H9 (cell line): ENCODE data around the gene BTBD1. TPM values are rescaled to one million over a fixed set of nuclear protein-coding genes. Genes with fewer than 3 reads are reported as not detected.
A peak's percentile ranks its signal among the peaks of the same experiment; 100 is the strongest.

ENCODE experiments used
- DNase-seq: peaks from one replicate; pipeline ENCODE4 v3.0.0-alpha.2; 2017
- H2AFZ ChIP-seq: one replicate; pipeline ENCODE4 v1.6.1; 2013; ENCODE audit warnings: mild to moderate bottlenecking, low read length, control low read depth, moderate library complexity
- H2AK5ac ChIP-seq: 2 replicates; pipeline ENCODE4 v1.6.1; 2013; ENCODE audit warnings: low read length, control low read depth, mixed read lengths; ENCODE audit not compliant: insufficient read length
- H2BK120ac ChIP-seq: one replicate; pipeline ENCODE4 v1.6.1; 2013; ENCODE audit warnings: low read depth, mild to moderate bottlenecking, low read length, control low read depth, inconsistent platforms; ENCODE audit not compliant: poor library complexity, severe bottlenecking
- H2BK12ac ChIP-seq: 2 replicates; pipeline ENCODE4 v1.6.1; 2013; ENCODE audit warnings: low read length, control low read depth, mixed read lengths, low read depth; ENCODE audit not compliant: insufficient read length
- H2BK15ac ChIP-seq: 2 replicates; pipeline ENCODE4 v1.6.1; 2013; ENCODE audit warnings: low read depth, low read length, control low read depth
- H2BK20ac ChIP-seq: one replicate; pipeline ENCODE4 v1.6.1; 2013; ENCODE audit warnings: low read depth, mild to moderate bottlenecking, low read length, control low read depth, inconsistent platforms; ENCODE audit not compliant: poor library complexity, severe bottlenecking
- H2BK5ac ChIP-seq: 2 replicates; pipeline ENCODE4 v1.6.1; 2013; ENCODE audit warnings: low read length, control low read depth, mixed read lengths; ENCODE audit not compliant: insufficient read length
- H3K14ac ChIP-seq: 2 replicates; pipeline ENCODE4 v1.6.1; 2013; ENCODE audit warnings: low read length, control low read depth; ENCODE audit not compliant: insufficient read depth
- H3K18ac ChIP-seq: 2 replicates; pipeline ENCODE4 v1.6.1; 2013; ENCODE audit warnings: low read depth, mild to moderate bottlenecking, mixed read lengths, low read length, control low read depth; ENCODE audit not compliant: insufficient read length
- H3K23ac ChIP-seq: 2 replicates; pipeline ENCODE4 v1.6.1; 2013; ENCODE audit warnings: low read length, control low read depth, mixed read lengths, low read depth; ENCODE audit not compliant: insufficient read length
- H3K23me2 ChIP-seq: 2 replicates; pipeline ENCODE4 v1.6.1; 2013; ENCODE audit warnings: low read depth, mild to moderate bottlenecking, mixed read lengths, low read length, control low read depth; ENCODE audit not compliant: insufficient read length, poor library complexity, severe bottlenecking
- H3K27ac ChIP-seq: 2 replicates; pipeline ENCODE4 v1.5.1; 2013; ENCODE audit warnings: low read length, control low read depth, mixed read lengths, low read depth; ENCODE audit not compliant: insufficient read length
- H3K27me3 ChIP-seq: 2 replicates; pipeline ENCODE4 v1.6.1; 2013; ENCODE audit warnings: low read length, control low read depth, inconsistent platforms; ENCODE audit not compliant: insufficient read depth
- H3K4ac ChIP-seq: 2 replicates; pipeline ENCODE4 v1.6.1; 2013; ENCODE audit warnings: low read depth, mild to moderate bottlenecking, control low read depth, inconsistent platforms, low read length, moderate library complexity
- H3K4me1 ChIP-seq: 2 replicates; pipeline ENCODE4 v1.6.1; 2013; ENCODE audit warnings: low read length, control low read depth, inconsistent platforms; ENCODE audit not compliant: insufficient read depth
- H3K4me2 ChIP-seq: 2 replicates; pipeline ENCODE4 v1.6.1; 2013; ENCODE audit warnings: low read length, control low read depth, mixed read lengths; ENCODE audit not compliant: insufficient read length, insufficient read depth
- H3K56ac ChIP-seq: 2 replicates; pipeline ENCODE4 v1.6.1; 2013; ENCODE audit warnings: low read depth, mild to moderate bottlenecking, mixed read lengths, low read length, control low read depth; ENCODE audit not compliant: insufficient read length
- H3K79me1 ChIP-seq: 2 replicates; pipeline ENCODE4 v1.6.1; 2013; ENCODE audit warnings: low read depth, mild to moderate bottlenecking, moderate library complexity, low read length, control low read depth, inconsistent platforms; ENCODE audit not compliant: insufficient read depth, poor library complexity, severe bottlenecking
- H3K79me2 ChIP-seq: 2 replicates; pipeline ENCODE4 v1.6.1; 2013; ENCODE audit warnings: low read length, control low read depth, inconsistent platforms; ENCODE audit not compliant: insufficient read depth
- H3K9ac ChIP-seq: 2 replicates; pipeline ENCODE4 v1.6.1; 2013; ENCODE audit warnings: low read length, control low read depth, mixed read lengths; ENCODE audit not compliant: insufficient read length; ENCODE audit errors: extremely low read depth
- H3K9me3 ChIP-seq: one replicate; pipeline ENCODE4 v1.6.1; 2013; ENCODE audit warnings: low read depth, low read length, inconsistent platforms; ENCODE audit not compliant: control insufficient read depth
- H3T11ph ChIP-seq: one replicate; pipeline ENCODE4 v1.6.1; 2013; ENCODE audit warnings: mild to moderate bottlenecking, low read length, control low read depth, inconsistent platforms
- H4K20me1 ChIP-seq: one replicate; pipeline ENCODE4 v1.6.1; 2013; ENCODE audit not compliant: control insufficient read depth, insufficient read length, insufficient read depth
- H4K5ac ChIP-seq: 2 replicates; pipeline ENCODE4 v1.6.1; 2013; ENCODE audit warnings: low read depth, mild to moderate bottlenecking, mixed read lengths, low read length, control low read depth; ENCODE audit not compliant: insufficient read length
- H4K8ac ChIP-seq: replicated peaks from 2 replicates; pipeline ENCODE4 v1.6.1; 2013; ENCODE audit warnings: low read length, control low read depth, mixed read lengths, low read depth; ENCODE audit not compliant: insufficient read length
- H4K91ac ChIP-seq: 2 replicates; pipeline ENCODE4 v1.6.1; 2013; ENCODE audit warnings: low read depth, mild to moderate bottlenecking, moderate library complexity, mixed read lengths, low read length, control low read depth; ENCODE audit not compliant: insufficient read length
- H3K27ac Mint-ChIP-seq, 3 experiments: 2 replicates in 2 of 3; 3 replicates in 1 of 3; pipeline ENCODE4 v1.8.0; 2020 to 2021; ENCODE audit warnings: mixed read lengths in 3 of 3, mild to moderate bottlenecking in 1 of 3, moderate library complexity in 1 of 3
- H3K27me3 Mint-ChIP-seq: 2 replicates; pipeline ENCODE4 v1.8.0; 2021; ENCODE audit warnings: low read depth, mild to moderate bottlenecking, moderate library complexity, mixed read lengths
- H3K36me3 Mint-ChIP-seq, 3 experiments: 2 replicates in 2 of 3; 3 replicates in 1 of 3; pipeline ENCODE4 v1.8.0; 2020 to 2021; ENCODE audit warnings: low read depth in 3 of 3, mixed read lengths in 3 of 3; ENCODE audit not compliant: insufficient read depth in 1 of 3
- H3K4me1 Mint-ChIP-seq, 2 experiments: 2 replicates each; pipeline ENCODE4 v1.8.0; 2020; ENCODE audit warnings: mixed read lengths in 2 of 2
- H3K4me3 Mint-ChIP-seq, 2 experiments: 2 replicates in 1 of 2; 3 replicates in 1 of 2; pipeline ENCODE4 v1.8.0; 2020 to 2021; ENCODE audit warnings: mild to moderate bottlenecking in 2 of 2, mixed read lengths in 2 of 2, moderate library complexity in 1 of 2
- H3K9me3 Mint-ChIP-seq, 2 experiments: 2 replicates in 1 of 2; 3 replicates in 1 of 2; pipeline ENCODE4 v1.8.0; 2020; ENCODE audit warnings: mild to moderate bottlenecking in 2 of 2, mixed read lengths in 2 of 2, moderate library complexity in 1 of 2
- CTCF ChIP-seq: fragments of 200-600 bp; sonication (generic); conservative IDR thresholded peaks from 3 replicates; pipeline ENCODE4 v1.8.0; 2021; ENCODE audit warnings: antibody characterized with exemption, mild to moderate bottlenecking
- WGBS: extraction: QIAGEN DNeasy Blood & Tissue Kit; methylation state at CpG from one replicate; pipeline ENCODE4 v1.1.7; 2013; ENCODE audit warnings: missing lambda C conversion rate, low lambda C conversion rate, mixed read lengths; ENCODE audit not compliant: insufficient read length; ENCODE audit errors: extremely low coverage; 5-methylcytosine and 5-hydroxymethylcytosine counted together
- total RNA-seq: library from RNA; stranded (reverse); gene quantifications from 2 replicates; pipeline ENCODE4 v1.2.1, GENCODE V29; 2021

BTBD1 gene
- total RNA-seq, 1 experiment from 2014 or later: 43.3 TPM

- Histone ChIP-seq H3K79me1 (peaks cover 4% of the 10 kb centered on the region), H2BK20ac (no peak overlapping the region), H2AFZ (no peak overlapping the region), H2BK120ac (no peak overlapping the region), H4K91ac (no peak overlapping the region), H3K79me2 (peaks cover 37% of the 10 kb centered on the region; the same call in 1 of the 2 replicates), H4K5ac (no peak overlapping the region), H3K18ac (no peak overlapping the region), H3K56ac (no peak overlapping the region), H3K9me3 (no peaks in the 10 kb centered on the region), H3K4ac (no peak overlapping the region), H3K27ac (no peak overlapping the region), H3K14ac (no peak overlapping the region), H3T11ph (no peak overlapping the region), H3K27me3 (no peaks in the 10 kb centered on the region), H2BK5ac (no peak overlapping the region), H4K8ac (no peak overlapping the region), H3K4me1 (peaks cover 8% of the 10 kb centered on the region; the same call in 1 of the 2 replicates), H3K23ac (no peak overlapping the region), H3K9ac (no peak overlapping the region), H3K23me2 (peaks cover 6% of the 10 kb centered on the region), H2BK15ac (no peak overlapping the region), H3K4me2 (peak overlapping the region; percentile 29), H4K20me1 (no peaks in the 10 kb centered on the region), H2AK5ac (no peak overlapping the region), H2BK12ac (no peak overlapping the region)
- Mint-ChIP-seq H3K9me3 (peaks cover 7 to 10% of the 10 kb centered on the region in 2 experiments), H3K27ac (0 out of 7 replicates have a peak overlapping the region, but pooled peaks of 1 of the 3 experiments have one; percentile 6), H3K4me3 (peak overlapping the region in 1 of 2 experiments; percentile 90; a peak in 4 of 5 replicates), H3K36me3 (peaks cover 0 to 8% (median 7%) of the 10 kb centered on the region in 3 experiments; a peak in 4 of 7 replicates), H3K4me1 (peaks cover 9 to 12% of the 10 kb centered on the region in 2 experiments), H3K27me3 (no peaks in the 10 kb centered on the region)
- no peak for DNase-seq
- TF ChIP-seq CTCF: no peak
- no CpG with 5 or more reads among the region's 4 CpGs for WGBS
These were observed 2.2 kb downstream of the BTBD1 start for GRCh38 chr15:83064859-83065258.
